AG09309 (cell line): ENCODE measurements around the gene COL19A1.

Experiments
- DNase-seq: peaks from one replicate; pipeline ENCODE4 v3.0.0-alpha.2; 2010; ENCODE audit warnings: low read depth
- H3K4me3 ChIP-seq: 2 replicates; pipeline ENCODE4 v1.5.1; 2011; ENCODE audit warnings: mild to moderate bottlenecking, low read depth, low read length, moderate library complexity; ENCODE audit not compliant: control insufficient read depth
- TF ChIP-seq, protein P1 (sequence below): IDR thresholded peaks from 2 replicates; pipeline ENCODE4 v1.5.1; 2011; ENCODE audit warnings: mild to moderate bottlenecking, low read depth, low read length, inconsistent platforms; ENCODE audit not compliant: insufficient read depth, control insufficient read depth; ENCODE audit errors: missing control alignments

Gene COL19A1

DNA sequence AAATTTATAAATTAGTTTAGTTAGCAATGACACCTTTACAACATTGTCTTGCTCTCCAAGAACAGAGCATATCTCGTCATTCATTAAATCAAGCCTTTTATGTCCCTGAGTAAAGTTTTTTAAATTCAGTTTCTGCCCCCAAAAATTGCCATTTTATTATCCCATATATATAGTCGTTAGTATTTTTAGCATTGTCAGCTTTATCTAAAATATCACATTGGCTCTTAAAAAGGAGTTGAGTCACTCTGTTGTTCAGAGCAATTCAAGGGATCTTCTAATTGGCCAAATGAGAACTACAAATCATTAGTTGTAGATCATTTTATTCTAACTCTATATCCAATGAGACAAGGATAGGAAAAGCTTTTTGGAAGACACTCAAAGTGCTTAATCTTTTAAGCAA, 309.4 kb downstream of the COL19A1 start:
- no peak overlapping the region for H3K4me3 ChIP-seq
- TF ChIP-seq, protein P1, sequence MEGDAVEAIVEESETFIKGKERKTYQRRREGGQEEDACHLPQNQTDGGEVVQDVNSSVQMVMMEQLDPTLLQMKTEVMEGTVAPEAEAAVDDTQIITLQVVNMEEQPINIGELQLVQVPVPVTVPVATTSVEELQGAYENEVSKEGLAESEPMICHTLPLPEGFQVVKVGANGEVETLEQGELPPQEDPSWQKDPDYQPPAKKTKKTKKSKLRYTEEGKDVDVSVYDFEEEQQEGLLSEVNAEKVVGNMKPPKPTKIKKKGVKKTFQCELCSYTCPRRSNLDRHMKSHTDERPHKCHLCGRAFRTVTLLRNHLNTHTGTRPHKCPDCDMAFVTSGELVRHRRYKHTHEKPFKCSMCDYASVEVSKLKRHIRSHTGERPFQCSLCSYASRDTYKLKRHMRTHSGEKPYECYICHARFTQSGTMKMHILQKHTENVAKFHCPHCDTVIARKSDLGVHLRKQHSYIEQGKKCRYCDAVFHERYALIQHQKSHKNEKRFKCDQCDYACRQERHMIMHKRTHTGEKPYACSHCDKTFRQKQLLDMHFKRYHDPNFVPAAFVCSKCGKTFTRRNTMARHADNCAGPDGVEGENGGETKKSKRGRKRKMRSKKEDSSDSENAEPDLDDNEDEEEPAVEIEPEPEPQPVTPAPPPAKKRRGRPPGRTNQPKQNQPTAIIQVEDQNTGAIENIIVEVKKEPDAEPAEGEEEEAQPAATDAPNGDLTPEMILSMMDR: no peak
- DNase-seq: no peak

DNA sequence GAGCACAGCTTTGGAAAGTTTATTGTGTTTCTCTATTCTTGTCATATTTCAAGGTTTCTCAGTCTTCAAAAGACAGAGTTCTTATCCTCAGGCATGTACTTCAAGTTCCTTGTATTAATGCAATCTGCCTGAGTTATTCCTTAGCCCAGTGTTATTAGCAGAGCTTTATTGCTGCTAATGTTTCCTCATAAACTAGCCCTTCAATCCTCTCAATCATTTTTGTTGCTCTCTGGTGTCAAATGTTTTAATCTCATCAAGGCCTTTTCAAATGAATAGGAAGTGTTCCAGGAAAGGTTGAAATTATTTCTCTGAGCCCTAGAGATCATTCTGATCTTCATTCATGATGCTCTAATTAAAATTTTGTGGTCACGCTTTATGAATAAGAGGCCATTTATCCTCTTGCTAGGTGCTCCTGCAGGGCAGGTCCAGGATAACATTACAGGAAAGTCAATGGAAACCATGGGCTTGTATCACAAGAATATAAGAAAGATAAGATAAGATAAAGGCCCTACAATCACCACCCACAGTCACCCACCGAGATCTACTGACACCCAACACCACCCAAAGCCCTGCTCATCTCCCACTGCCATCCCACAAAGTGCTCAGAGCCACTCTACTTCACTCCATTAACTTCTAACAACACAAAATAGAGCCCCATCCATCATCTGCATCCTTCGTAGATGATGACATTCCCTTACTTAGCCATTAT, 310.6 kb downstream of the COL19A1 start:
- no peak for DNase-seq
- TF ChIP-seq, protein P1: no peak
- H3K4me3 ChIP-seq: no peak overlapping the region

DNA sequence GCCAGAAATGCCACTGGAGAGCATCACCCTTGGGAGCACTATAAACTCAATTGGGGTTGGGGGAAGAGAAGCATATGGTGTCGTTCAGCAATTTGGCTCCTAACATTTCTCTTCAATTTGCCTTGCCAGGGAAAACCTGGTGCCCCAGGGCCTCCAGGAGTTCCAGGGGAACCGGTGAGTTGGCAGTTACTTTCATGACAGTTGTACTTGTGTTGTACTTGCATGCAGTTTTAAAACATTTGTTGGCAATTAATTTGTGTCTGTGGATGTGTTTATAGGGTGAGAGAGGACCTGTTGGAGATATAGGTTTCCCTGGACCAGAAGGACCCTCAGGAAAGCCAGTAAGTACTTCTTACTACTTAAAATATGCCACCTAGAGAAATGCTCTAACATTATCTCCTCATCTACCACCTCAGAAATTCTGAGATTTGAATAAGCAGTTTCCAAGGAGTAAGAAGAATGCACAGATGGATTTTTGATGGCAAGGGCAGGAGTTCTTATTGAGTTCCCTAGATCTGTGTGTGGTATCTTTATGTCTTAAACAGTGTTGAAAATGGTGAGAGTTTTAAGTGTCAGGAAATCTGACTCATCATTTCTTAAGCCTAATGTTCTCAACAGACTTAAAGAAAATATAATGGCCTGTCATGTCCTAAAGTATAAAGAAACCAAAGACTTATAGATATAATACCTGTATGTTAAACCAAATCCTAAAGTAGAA, 314.0 kb downstream of the COL19A1 start:
- no peak for DNase-seq
- H3K4me3 ChIP-seq: no peak overlapping the region
- TF ChIP-seq, protein P1: no peak

DNA sequence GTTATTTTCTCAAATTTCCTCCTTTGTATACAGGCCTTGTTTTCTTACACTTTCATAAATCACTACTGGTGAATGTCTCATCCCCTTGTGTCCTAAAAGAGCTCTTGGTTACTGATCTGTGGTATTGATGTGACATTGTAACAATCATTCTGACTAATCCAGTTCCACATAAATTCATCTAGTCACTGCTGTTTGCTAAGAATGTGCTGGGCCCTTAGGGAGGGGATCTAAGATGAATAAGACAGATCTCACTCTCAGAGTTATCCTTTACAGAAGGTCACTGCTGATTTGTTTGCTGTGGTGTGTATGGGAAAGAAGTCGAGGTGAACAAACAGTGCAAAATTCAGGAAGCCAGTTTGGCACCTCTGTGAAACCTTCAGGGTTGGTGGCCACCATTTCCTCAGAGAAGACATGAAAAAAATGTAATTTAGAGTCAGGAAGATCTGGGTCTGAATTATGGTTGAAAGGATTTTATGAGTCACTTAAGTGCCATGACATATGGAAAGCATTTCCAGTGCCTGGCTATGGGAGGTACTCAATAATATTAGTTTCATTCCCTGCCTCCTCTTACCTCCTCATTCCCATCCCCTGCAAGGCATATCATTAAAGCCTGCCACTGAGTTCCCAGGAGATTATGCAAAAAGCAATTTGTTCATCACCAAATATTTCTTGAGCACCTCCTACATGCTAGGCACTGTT, 314.7 kb downstream of the COL19A1 start:
- no peak for DNase-seq
- H3K4me3 ChIP-seq: no peak overlapping the region
- TF ChIP-seq, protein P1: no peak

DNA sequence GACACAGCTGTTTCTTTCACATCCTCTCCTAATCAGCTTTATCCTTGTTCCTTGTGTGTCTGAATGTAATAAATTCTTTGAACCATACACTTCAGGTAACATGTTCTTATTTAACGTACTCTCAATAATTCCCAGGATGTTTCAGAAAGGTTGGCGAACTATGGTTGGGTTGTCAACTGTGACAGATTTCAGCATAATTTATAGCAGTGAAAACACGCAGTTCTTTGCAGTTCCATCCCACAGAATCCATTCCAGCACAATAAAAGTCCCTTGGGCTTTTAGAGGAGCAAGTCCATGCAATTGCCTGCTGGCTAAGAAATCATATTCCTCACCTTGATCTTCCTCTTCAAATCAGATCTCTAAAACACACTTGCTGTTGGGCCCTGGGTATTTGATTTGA, 317.2 kb downstream of the COL19A1 start:
- TF ChIP-seq, protein P1: no peak
- DNase-seq: no peak
- no peak overlapping the region for H3K4me3 ChIP-seq

DNA sequence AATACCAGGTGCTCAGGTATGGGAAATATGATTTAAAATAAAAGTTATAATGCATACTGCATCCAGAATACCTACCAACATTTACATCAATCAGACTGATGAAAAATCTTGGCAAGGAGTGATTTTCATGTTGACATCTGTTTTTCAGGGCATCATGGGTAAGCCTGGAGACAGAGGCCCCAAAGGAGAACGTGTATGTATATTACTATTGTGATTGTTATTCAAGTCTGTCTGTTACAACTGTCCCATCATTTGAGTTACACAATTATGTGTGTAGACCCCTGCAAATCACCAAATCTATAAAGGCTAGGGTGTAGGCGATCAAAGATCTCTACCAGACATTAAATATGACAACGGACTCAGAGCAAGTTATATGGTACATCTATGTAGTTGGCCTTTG, 318.4 kb downstream of the COL19A1 start:
- DNase-seq: no peak
- no peak overlapping the region for H3K4me3 ChIP-seq
- TF ChIP-seq, protein P1: no peak
